ENCODE data around the gene AQP12B.

The AQP12B gene

DNA sequence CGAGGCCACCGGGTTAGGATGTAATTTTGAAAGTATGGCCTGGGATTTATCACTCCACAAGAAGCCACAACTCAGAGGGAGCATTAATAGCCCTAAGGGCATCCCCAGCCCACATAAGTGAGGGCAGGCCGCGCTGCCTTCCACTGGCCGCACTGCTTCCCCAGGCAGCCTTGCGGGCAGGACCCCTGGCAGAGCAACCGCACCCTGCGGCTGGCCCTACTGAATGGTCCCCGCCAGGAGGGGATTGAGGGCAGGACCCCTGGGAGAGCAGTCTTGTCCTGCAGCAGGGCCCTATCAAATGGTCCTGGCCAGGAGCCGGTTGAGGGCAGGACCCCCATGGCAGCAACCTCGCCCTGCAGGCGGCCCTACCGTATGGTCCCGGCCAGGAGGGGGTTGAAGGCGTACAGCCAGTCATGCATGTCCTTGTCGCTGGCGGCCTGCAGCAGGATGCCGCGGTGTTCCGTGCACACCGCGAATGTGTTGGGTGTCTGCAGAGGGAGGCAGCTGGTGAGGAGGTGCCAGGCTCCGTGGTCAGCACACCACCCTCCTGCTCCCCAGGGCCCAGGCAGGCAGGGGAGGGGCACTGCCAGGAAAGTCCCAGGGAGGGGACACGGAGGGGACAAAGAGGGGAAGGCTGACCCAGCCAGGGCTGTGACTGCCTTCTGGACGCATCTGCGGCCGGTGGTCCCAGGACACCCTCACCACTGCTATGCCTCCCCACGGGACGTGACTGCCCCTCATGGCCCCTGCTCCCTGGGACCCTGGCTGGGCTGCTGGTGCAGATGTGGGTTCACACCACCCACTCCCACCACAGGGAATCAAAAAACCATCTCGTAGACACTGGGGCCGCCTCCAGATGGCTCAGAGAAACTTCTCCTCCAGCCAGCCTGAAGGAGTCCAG lies 35.2 kb upstream of the AQP12B start:
- DNase-seq, result no peak

- DNase-seq, result no peak
These were observed 34.5 kb upstream of the AQP12B start for GRCh38 chr2:240717181-240717641.

- DNase-seq, result no peak
These were observed 33.6 kb upstream of the AQP12B start for GRCh38 chr2:240716130-240716798.

GRCh38 chr2:240714747-240715725 lies 32.4 kb upstream of the AQP12B start:
- DNase-seq, result no peak

- DNase-seq, result no peak
These were observed 31.5 kb upstream of the AQP12B start for GRCh38 chr2:240713928-240714746.

GRCh38 chr2:240713071-240713927 lies 30.6 kb upstream of the AQP12B start:
- DNase-seq, result no peak

DNA sequence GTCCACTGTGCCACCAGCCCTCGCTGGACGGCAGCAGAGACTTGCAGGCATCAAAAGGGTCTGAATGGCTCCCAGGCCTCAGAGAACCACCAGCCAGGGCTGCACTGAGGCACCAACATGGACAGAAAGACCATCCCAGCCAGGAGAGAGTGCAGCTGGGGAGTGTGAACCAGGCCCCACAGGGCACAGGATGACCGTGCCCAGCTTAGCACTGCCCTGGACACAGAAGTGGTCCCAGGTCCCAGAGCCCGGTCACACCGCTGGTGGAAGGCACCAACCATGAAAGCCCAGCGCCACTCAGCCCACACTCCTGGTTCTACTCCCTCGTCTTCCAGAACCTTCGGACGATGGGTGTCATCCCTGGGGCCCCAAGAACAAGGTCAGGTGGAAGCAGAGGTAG lies 29.4 kb upstream of the AQP12B start:
- DNase-seq, result no peak

GRCh38 chr2:240711701-240712100 lies 29.0 kb upstream of the AQP12B start:
- DNase-seq, result no peak

GRCh38 chr2:240711296-240711695 lies 28.6 kb upstream of the AQP12B start:
- no peak for DNase-seq

GRCh38 chr2:240708457-240708856 lies 25.8 kb upstream of the AQP12B start:
- no peak for DNase-seq

DNA sequence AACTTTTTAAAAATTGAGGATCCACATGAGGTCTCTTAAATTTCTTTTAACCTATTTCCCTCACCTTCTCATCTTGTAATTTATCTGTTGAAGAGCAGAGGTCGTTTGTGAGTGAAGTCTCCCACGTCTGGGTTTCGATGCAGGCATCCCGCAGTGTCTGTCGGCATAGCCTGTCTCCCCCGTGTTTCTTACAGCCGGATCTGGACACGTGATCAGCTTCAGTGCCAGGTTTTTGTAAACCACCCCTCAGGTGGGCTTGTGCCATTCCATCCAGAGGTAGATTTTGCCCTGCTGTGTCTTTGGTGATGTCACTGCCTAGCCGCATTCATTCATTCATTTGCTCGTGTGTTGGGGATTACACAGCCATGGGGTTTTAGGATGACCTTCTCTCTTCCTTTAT lies 25.1 kb upstream of the AQP12B start:
- DNase-seq, result no peak

DNA sequence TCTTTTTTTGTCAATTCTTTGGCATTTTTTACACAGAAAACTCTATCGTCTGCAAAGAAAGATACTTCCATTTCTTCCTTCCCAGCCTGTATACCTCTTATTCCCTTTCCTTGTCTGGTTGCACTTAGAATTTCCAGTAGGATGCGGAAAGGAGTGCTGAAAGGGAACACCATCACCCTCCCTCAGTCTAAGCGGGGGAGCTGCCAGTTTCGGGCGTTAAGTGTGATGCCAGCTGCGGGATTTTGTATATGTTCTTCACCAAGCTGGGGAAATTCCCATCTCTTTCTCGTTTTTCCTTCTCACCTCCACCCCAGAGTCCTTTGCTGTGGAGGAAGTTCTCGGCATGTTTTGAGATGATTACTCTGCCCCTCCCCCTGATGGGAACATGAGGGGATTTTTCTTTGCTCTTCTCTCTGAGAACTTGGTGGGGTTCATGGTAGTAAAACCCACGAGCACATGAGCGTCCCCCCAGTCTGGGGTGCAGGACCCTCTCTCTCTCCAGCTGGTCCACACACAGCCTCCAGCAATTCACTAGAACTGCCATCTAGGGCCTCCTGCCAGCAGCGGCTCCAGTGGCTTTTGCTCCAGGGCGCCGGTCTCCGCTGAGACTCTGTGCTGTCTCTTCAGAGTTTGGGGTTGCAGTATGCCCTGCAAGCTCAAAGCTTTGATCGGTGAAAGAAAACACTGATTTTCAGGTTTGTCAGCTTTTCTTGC lies 24.5 kb upstream of the AQP12B start:
- no peak for DNase-seq

- no peak for DNase-seq
These were observed 22.6 kb upstream of the AQP12B start for GRCh38 chr2:240705204-240705791.

DNA sequence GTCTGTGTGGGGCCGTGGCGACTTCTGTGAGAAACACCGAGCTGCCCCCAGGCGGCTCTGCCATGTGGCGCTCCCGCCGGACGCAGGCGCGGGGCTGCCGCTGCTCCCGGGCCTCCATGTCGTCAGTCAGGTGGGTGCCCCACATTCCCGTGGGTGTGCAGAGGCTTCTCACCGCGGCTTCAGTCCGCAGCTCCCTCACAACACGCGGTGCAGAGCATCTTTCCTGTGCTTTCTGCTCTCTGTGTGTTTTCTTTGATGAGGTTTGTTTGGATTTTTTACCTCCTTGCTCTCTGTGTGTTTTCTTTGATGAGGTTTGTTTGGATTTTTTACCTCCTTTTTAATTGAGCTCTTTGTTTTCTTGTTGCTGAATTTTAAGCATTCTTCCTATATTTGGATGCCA lies 22.0 kb upstream of the AQP12B start:
- DNase-seq, result peak; percentile 48

GRCh38 chr2:240703417-240704341 lies 21.0 kb upstream of the AQP12B start:
- DNase-seq, result no peak

- no peak for DNase-seq
These were observed 19.9 kb upstream of the AQP12B start for GRCh38 chr2:240702640-240703011.

DNA sequence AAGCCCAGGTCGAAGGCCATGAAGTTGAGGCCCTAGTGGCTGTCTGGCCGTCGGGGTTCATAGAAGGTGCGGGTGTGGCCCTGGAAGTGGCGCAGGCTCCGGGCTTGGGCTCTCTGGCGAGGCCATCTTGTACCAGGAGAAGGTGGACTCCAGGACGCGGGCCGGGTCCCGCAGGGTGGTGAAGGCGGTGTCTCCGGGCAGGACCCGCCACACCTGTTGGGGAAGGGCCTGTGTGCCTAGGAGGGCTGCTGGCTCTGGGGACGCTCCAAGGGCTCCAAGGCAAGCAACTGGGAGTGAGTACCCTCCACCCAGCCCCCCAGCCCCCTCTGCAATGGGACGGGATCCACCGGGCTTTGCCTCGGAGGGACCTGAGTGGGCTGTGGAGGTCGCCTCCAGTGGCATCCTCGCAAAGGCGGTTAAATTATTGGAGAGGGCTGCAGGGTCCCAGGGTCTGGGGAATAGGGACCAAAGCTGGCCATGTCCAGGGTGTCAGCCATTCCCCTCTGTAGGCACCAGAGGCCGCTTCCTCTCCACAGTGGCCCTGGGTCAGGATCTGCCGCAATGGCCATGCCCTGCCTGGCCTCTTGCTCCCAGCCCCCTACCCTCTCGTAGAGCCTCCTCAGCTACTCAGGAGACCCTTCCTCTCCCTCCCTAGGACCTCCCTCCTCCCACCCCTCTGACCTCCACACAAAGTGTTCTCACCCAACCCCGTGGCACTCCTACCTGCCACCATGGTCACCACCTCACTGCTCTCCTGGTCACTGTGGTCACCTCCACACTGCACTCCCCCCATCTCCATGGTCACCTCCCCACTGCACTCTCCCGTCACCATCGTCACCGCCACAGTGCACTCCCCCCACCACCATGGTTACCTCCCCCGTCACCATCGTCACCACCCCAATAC lies 19.3 kb upstream of the AQP12B start:
- no peak for DNase-seq

Measured in stimulated activated CD8-positive, alpha-beta memory T cell treated with anti-CD3 and anti-CD28 coated beads, Interleukin-4, amount 100 ng/mL, for 48 hours (primary cell).